ENCODE measurements around the gene PER2.

The PER2 gene

GRCh38 chr2:238257786-238258700 is 30.4 kb downstream of the PER2 start:
- H3K4me3 ChIP-seq (ENCODE audit: low read length): no peak overlapping the region
- DNase-seq (ENCODE audit: low read depth): no peak
- TF ChIP-seq CTCF (conservative IDR thresholded peaks at IDR 0.05; ENCODE audit: low read length): no peak

GRCh38 chr2:238256594-238257104 is 31.8 kb downstream of the PER2 start:
- TF ChIP-seq CTCF (conservative IDR thresholded peaks at IDR 0.05; ENCODE audit: low read length): peak; percentile 57
- no peak overlapping the region for H3K4me3 ChIP-seq (ENCODE audit: low read length)
- DNase-seq (ENCODE audit: low read depth): peak; percentile 55

- no peak for TF ChIP-seq CTCF (conservative IDR thresholded peaks at IDR 0.05; ENCODE audit: low read length)
These were observed 32.3 kb downstream of the PER2 start for GRCh38 chr2:238256111-238256510.

GRCh38 chr2:238255636-238256035 is 32.8 kb downstream of the PER2 start:
- no peak for TF ChIP-seq CTCF (conservative IDR thresholded peaks at IDR 0.05; ENCODE audit: low read length)
- no peak overlapping the region for H3K4me3 ChIP-seq (ENCODE audit: low read length)
- no peak for DNase-seq (ENCODE audit: low read depth)

More at GRCh38 chr2:238256111-238256510, 32.3 kb downstream of the PER2 start:
- H3K4me3 ChIP-seq (ENCODE audit: low read length): no peak overlapping the region
- no peak for DNase-seq (ENCODE audit: low read depth)

- no peak for DNase-seq (ENCODE audit: low read depth)
- TF ChIP-seq CTCF (conservative IDR thresholded peaks at IDR 0.05; ENCODE audit: low read length): no peak
- no peak overlapping the region for H3K4me3 ChIP-seq (ENCODE audit: low read length)
These were observed 33.3 kb downstream of the PER2 start for GRCh38 chr2:238255151-238255551.

- DNase-seq (ENCODE audit: low read depth): no peak
- TF ChIP-seq CTCF (conservative IDR thresholded peaks at IDR 0.05; ENCODE audit: low read length): no peak
- H3K4me3 ChIP-seq (ENCODE audit: low read length): no peak overlapping the region
These were observed 34.2 kb downstream of the PER2 start for GRCh38 chr2:238254095-238254723.
